GM21529 (cell line): Measurements from ENCODE around the gene FAM240A.
"Not testable (repeated sequence)": the region's sequence is repeated elsewhere in the genome, so short reads cannot be mapped to it uniquely, and the experiment has no call there.

Source experiments
- ATAC-seq: cut with Tn5 transposase; IDR thresholded peaks from one replicate; pipeline ENCODE4 v1.9.1; 2021; ENCODE audit not compliant: unreplicated experiment

The FAM240A gene

GRCh38 chr3:46612324-46612723 lies at the start of gene FAM240A:
Gene FAM240A (plus strand): TSS chr3:46612525. CDS start chr3:46612684, 159 bp downstream.
- no peak for ATAC-seq

GRCh38 chr3:46564190-46565021 lies 47.9 kb upstream of the FAM240A start:
- no peak for ATAC-seq

GRCh38 chr3:46565077-46565476 lies 47.2 kb upstream of the FAM240A start:
- no peak for ATAC-seq

- ATAC-seq = no peak
Measured at GRCh38 chr3:46565607-46566039, 46.7 kb upstream of the FAM240A start.

GRCh38 chr3:46566040-46566641 lies 46.2 kb upstream of the FAM240A start, which contains the start of gene LRRC2:
Gene LRRC2 (minus strand): TSS chr3:46566302. CDS start chr3:46551591, 14,711 bp downstream.
- ATAC-seq = no peak

- no peak for ATAC-seq
Measured at GRCh38 chr3:46571684-46572083, 40.6 kb upstream of the FAM240A start.

- ATAC-seq = no peak
Measured at GRCh38 chr3:46573701-46574100, 38.6 kb upstream of the FAM240A start.

- ATAC-seq = no peak
Measured at GRCh38 chr3:46574243-46574646, 38.1 kb upstream of the FAM240A start.

- no peak for ATAC-seq
Measured at GRCh38 chr3:46574881-46575576, 37.3 kb upstream of the FAM240A start.

GRCh38 chr3:46575577-46576222 lies 36.6 kb upstream of the FAM240A start:
- ATAC-seq = no peak

- ATAC-seq = no peak
Measured at GRCh38 chr3:46576386-46576785, 35.9 kb upstream of the FAM240A start.

- ATAC-seq = no peak
Measured at GRCh38 chr3:46576879-46577278, 35.4 kb upstream of the FAM240A start.

- not testable (repeated sequence) for ATAC-seq
Measured at GRCh38 chr3:46577580-46578249, 34.6 kb upstream of the FAM240A start.

- ATAC-seq = no peak
Measured at GRCh38 chr3:46578973-46579755, 33.2 kb upstream of the FAM240A start.

GRCh38 chr3:46579756-46580286 lies 32.5 kb upstream of the FAM240A start:
- ATAC-seq = no peak

GRCh38 chr3:46580675-46581074 lies 31.6 kb upstream of the FAM240A start:
- no peak for ATAC-seq

GRCh38 chr3:46584598-46585467 lies 27.5 kb upstream of the FAM240A start:
- no peak for ATAC-seq

- no peak for ATAC-seq
Measured at GRCh38 chr3:46585799-46586693, 26.3 kb upstream of the FAM240A start.
